Activated CD4-positive, alpha-beta T cell treated with anti-CD3 and anti-CD28 coated beads, Interleukin-2, Interleukin-6, amounts not matched to agents 100 ng/mL and 50 ng/mL, durations not matched to agents 16 hours and 8 hours (primary cell): Measurements from ENCODE around the gene GLYATL3.

Experiments
- DNase-seq: peaks from one replicate; pipeline ENCODE4 v3.0.0-alpha.2; 2020

GLYATL3 gene

DNA sequence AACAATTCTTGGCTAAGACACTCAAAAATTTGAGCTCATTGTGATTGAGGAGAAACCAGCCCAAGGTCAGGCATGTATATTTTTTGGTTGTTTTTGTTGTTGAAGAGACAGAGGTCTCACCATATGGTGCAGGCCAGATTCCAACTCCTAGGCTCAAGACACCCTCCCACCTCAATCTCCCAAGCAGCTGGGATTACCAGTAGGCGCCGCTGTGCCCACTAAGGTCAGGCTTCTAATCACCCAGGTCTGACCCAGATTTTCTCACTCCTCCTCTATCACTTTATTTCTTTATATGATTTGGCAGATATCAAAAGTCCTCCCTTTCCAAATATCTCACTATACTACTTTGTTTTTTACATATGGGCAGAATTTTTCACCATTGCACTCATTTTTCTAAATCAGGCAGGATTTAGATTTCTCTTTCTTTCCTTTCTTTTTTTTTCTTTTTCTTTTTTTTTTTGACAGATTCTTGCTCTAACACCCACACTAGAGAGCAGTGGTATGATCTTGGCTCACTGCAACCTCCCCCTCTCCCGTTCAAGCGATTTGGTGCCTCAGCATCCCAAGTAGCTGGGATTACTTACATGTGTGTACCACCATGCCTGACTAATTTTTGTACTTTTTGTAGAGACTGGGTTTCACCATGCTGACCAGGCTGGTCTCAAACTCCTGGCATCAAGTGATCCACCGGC lies 49.0 kb downstream of the GLYATL3 start:
- DNase-seq: no peak

DNA sequence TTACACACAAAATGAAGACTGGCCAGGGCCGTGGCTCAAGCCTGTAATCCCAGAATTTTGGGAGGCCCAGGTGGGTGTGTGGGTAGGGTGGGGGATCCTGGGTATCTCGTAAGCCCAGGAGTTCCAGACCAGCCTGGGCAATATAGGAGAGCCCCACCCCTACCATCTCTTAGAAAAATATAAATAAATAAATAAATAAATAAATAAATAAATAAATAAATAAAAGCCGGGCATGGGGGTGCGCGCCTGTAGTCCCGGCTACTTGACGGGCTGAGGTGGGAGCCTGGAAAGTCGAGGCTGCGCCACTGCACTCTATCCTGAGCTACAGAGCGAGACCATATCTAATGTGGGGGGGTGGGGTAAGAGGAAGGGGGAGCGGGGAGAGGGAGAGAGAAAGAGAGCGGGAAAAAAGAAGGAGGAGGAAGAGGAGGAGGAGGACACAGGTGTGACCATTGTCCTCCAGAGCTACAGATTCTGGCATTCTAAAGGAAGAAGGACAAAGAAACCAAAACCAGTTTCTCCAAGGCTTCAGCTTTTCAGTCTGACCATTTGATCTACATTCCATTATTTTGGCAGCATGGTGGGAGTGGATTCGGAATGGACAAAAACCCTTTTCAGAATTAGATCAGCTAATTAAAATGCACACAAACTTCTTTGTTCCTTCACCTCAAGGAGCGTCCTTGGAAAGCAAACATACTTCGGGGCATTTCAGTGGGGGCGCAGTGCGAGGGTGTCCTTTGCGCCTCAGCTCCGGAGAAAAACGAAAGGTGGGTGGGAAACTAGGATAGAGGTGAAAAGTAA lies 50.2 kb downstream of the GLYATL3 start:
- no peak for DNase-seq

DNA sequence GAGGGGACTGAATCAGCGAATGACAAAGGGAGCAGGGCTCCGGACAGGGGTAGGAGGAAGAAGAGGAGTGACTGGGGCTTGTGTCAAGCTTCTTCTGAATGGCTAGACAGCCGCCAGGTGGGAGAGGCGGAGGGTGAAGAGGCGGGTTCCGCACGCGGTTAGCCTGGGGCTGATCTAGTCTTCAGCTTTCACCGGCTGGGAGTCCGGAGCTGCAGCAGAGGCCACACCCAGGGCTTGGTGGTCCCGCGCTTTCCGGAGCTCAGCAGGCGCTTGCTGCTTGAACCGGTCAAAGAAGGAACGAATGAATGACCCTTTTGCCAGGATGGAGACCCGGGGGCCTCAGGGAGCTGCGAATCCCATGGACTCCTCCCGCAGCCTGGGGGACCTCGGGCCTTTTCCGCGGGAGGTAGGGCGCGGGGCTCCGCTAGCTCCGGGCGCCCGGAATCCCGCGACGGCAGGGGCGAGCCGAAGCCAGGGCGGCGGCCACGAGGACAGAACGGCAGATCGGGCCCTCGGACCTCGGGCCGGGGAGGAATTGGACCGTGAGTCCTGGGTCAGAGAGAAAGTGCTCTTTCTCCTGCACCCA lies 50.9 kb downstream of the GLYATL3 start, which contains the start of gene C6orf141:
C6orf141 (plus strand) TSS at position 177 of the 586 bp plus-strand sequence; CDS start at position 302, 125 bp downstream.
- DNase-seq: peak; percentile 28

DNA sequence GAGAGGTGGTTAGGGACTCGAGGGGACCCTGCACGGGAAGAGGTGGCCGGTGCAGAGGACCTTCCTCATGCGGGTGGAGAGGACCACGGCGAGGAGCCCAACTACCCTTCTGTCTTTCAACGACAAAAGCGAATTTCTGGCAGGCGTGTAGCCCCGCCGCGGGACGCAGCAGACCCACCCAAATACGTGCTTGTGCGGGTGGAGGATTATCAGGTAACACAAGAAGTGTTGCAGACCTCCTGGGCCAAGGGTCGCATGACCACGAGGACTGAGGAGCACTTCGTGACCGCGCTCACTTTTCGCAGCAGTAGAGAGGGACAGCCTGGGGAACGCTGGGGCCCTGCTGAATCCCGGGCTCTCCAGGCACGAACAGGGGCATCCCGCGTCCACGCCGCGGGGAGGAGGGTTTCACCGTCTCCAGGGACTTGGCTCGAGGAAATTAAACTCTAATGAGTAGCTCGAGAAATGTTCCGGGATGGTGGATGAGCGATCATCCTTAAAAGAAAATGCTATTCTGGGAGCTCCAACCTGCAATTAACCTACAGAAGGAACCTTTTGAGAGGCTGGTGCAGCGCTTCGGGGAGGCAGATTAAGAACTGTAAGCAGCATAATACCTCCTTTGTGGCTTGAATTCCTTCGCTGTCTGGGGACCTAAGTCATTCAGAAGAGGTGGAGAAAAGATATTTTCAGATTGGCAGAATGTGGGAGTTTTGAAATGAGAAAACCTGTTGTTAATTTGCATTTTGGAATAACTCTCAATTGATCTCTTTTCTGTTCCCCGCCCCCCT lies 51.5 kb downstream of the GLYATL3 start:
- peak; percentile 3 for DNase-seq

DNA sequence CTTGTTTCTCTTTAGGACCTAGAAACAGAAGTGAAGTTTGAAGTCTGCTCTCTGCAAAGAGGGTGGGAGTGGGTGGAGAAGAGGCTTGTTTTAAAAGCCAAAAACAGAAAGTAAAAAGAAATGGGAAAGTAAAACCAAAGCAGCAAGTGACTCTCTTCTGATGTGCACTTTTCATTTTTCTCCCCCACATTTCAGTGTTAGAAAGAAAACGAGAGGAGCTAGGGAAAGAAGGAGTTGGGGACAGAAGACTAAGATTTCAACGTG lies 52.1 kb downstream of the GLYATL3 start:
- DNase-seq: no peak

DNA sequence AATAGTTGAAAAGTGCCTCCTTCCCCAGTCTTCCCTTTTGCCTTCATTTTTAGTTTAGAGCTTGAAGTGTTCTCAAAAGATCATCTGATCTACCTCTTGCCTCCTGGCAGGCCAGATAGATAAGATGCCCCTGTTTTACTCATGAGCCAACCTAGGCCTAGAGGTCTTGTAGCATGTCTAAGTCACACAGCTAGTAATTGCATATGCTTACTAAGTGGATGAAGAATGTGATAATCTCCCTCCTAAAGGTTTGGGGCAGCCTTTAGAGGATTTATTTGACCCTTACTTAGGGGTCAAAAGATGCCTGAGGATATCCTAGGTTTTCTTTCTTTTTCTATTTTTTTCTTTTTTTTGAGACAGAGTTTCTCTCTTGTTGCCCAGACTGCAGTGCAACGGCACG lies 52.9 kb downstream of the GLYATL3 start:
- DNase-seq: no peak

GRCh38 chr6:49553384-49553783 lies 53.7 kb downstream of the GLYATL3 start:
- DNase-seq: no peak

DNA sequence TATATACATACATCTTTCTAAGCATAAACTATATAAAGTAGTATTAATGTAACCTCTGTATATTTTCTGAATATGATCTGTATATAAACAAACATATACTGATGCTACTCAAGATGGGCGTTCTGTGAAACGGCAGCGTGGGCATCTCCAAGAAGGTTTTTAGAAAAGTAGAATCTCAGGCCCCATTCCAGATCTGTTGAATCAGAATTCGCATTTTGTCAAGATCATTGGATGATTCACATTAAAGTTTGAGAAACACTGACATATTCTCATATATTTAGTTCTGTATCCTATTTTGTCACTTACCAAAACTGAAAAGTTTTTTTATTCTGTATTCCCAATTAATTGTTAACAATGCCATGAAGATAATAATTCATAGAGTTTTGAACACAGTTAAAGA lies 56.2 kb downstream of the GLYATL3 start:
- DNase-seq: no peak

DNA sequence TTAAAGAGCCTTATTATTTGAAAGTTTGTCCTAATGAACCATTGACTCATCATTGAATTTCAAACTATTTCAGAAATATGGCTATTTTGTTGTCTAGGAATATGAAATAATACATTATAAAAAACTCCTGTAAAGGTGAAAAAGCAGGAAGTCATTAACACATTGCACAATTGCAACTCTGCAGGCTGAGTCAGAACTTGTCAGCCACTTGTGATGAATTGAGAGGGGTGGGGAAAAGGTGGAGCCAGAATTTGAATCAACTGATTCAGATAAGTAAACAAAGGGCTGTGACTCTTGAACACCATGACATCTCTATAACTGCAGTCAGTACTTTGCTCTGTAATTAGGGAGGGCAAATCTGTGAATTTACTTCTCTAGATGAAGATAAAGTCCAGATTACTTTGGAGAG lies 56.7 kb downstream of the GLYATL3 start:
- DNase-seq: peak; percentile 45

GRCh38 chr6:49557177-49557576 lies 57.5 kb downstream of the GLYATL3 start:
- DNase-seq: no peak

- no peak for DNase-seq
Measured at GRCh38 chr6:49558238-49558637, 58.5 kb downstream of the GLYATL3 start.

GRCh38 chr6:49563006-49563886 lies 63.5 kb downstream of the GLYATL3 start:
- DNase-seq: no peak

DNA sequence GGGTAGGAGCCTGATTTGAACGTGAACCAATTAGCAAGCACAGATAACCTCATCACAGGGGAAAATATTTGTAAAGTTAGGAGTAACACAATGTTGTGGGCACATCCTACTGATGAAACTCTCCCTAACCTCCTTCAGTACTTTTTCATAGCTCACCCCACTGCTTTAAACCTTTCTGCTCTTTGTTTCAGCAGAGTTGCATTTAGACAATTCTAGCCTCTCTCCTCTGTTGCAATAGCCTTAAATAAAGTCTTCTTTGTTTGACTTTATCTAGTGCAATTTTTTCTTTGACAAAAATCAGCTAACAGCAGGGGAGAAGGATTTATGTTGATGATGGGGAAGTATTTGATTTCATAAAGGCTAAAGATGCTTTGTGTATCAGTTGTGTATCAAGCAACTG lies 64.8 kb downstream of the GLYATL3 start:
- no peak for DNase-seq

DNA sequence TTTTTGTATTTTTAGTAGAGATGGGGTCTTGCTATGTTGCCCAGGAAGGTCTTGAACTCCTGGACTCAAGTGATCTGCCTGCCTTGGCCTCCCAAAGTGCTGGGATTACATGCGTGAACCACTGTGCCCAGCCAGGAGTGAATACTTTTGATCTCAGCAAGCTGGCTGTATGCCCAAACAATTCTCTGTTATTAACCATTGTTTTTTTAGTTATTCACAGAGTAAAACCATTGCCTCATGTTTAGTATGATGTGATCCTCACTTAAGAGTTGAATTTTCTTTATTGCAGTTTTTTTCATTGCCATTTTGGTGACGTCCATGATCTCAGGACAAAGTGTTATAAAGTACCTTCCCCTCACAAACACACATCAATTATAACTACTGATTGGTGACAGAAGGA lies 65.5 kb downstream of the GLYATL3 start:
- DNase-seq: no peak

GRCh38 chr6:49565855-49566254 lies 66.1 kb downstream of the GLYATL3 start:
- DNase-seq: no peak

DNA sequence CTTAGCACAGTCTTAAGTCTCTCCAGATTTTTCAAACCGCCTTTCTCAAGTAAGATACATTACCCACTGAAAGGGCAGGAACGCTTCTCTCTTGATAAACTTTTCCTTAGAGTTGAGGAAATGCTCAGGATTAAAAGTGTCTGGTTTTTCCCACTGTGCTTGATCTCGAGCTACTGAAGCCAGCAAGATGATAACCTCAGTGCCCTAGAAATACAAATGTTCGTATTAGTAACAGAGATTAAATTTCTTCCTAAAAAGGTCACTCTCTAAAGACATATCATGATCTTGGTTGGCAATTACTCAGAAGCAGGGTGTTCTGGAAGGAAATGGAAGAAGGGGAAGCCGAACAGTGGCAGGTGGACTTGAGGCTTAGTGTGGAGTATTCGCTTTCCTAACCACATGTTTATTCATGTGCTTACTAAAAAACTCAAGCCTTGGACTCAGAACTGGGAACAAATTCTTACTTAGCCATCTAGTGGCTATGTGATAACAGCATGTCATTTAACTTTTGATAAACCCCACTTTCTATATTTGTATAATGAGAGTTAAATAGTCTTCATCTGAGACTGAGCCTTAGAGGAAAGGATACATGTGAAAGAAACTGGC lies 70.9 kb downstream of the GLYATL3 start:
- no peak for DNase-seq

DNA sequence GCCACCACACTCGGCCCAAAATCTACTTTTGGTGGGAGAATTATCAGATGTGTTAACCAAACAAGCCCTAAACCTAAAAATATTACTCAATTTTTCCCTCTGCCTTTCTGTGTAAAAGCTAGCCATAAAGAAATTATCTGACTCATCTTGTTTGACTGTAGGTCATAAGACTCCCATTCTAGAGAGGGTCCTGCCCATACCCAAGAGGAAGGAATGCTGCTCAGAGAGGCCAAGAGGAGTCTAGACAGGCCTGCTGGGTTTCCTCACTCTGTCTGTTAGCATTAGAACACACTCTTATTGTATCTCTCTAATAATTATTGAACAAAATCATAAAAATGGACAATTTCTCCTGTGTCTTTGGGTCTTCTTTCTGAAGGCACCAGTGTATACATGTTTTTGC lies 76.9 kb downstream of the GLYATL3 start:
- DNase-seq: no peak
